ENCODE results near the gene ANKRD44. TPM values are rescaled to one million over a fixed set of nuclear protein-coding genes. Genes with fewer than 3 reads are reported as not detected.

Gene ANKRD44
- total RNA-seq, 2 experiments from 2014 or later: 210 to 249 TPM

DNA sequence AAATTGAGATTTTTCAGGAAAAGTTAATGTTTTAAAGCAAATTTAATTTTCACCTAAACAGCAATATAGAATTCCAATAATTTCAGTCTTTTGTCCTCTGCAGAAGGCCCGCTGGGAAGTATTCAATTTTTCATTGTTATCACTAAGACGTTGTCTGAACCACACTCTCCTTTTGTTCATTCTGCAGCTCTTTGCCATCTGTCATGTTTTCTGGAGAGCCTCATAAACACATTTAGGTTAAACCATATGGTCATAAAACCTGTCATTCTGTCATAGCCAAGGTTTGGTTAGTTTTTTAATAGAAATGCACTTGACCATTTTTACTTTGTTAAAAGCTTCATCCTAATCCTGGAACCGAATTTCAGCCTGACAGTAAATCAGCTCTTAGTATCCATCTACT lies 330.1 kb downstream of the ANKRD44 start:
- no peak overlapping the region for H3K27ac Mint-ChIP-seq
- H3K9me3 Mint-ChIP-seq (ENCODE audit: low read depth): peaks cover under 1% of the 10 kb centered on the region
- H3K4me3 Mint-ChIP-seq: no peak overlapping the region
- H3K4me1 Mint-ChIP-seq: no peaks in the 10 kb centered on the region
- ATAC-seq: no peak
- DNase-seq: no peak
- CTCF ChIA-PET: interaction anchor here (0.8 kb wide), 1 partner anchor 44 kb away, joined by 3 read pairs; no protein-coding TSS in a partner anchor
- H3K27me3 Mint-ChIP-seq: no peaks in the 10 kb centered on the region
- peaks cover 31% of the 10 kb centered on the region for H3K36me3 Mint-ChIP-seq

DNA sequence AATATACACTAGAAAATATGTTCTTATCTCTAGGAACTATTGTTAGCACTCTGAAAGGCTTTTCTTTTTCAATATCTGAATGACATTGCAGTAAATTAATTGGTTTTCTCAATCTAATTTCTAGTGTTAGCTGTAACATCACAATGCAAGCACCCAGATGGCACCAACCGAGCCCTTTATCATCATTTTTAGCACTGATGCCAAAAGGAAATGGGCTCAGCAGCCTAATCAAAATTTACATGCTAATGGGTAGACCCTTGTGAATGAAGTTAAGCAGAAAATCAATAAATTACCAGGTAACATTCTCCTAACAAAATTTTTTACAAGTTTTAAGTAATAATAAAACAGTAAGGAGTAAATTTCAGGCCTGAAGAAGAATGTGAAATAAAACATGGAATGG lies 330.6 kb downstream of the ANKRD44 start:
- no peak for ATAC-seq
- Mint-ChIP-seq H3K36me3 (peaks cover 29% of the 10 kb centered on the region), H3K27me3 (no peaks in the 10 kb centered on the region), H3K4me3 (no peak overlapping the region), H3K9me3 (ENCODE audit: low read depth) (no peaks in the 10 kb centered on the region), H3K27ac (no peak overlapping the region), H3K4me1 (peaks cover 3% of the 10 kb centered on the region)
- CTCF ChIA-PET: interaction anchor here (0.7 to 0.8 kb wide), 3 partner anchors 43 to 391 kb away, joined by 3 to 5 read pairs (median 3); no protein-coding TSS in a partner anchor
- no peak for DNase-seq

DNA sequence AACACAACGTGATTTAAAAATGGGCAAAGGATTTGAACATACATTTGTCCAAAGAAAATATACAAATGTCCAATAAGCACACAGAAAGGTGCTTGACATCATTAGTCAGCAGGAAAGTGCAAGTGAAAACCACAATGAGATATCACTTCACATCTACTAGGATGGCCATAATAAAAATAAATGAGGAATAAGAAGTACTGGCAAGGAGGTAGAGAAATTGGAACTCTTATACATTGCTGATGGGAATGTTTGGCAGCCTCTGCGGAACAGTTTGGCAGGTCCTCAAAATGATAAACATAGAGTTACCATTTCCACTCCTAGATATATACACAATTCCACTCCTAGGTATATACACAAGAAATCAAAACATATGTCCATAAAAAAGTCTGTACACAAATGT lies 333.1 kb downstream of the ANKRD44 start:
- Mint-ChIP-seq H3K36me3 (peaks cover 16% of the 10 kb centered on the region), H3K4me1 (peaks cover 8% of the 10 kb centered on the region), H3K27me3 (no peaks in the 10 kb centered on the region), H3K4me3 (no peak overlapping the region), H3K9me3 (ENCODE audit: low read depth) (no peaks in the 10 kb centered on the region), H3K27ac (no peak overlapping the region)
- ATAC-seq (no peak), DNase-seq (no peak)
- CTCF ChIA-PET: no interaction called here

DNA sequence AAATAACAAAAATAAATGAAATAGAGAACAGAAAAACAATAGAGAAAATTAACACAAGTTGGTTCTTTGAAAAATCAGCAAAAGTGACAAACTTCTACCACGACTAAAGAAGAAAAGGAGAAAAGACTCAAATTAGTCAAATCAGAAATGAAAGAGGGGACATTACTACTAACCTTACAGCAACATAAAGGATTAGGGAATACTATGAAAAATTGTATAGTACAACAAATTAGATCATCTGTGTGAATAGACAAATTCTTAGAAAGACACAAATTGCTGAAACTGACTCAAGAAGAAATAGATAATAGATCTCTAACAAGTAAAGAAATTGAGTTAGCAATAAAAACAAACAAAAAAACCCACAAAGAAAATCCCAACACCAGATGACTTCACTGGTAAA lies 335.6 kb downstream of the ANKRD44 start:
- Mint-ChIP-seq H3K4me3 (no peak overlapping the region), H3K9me3 (ENCODE audit: low read depth) (no peaks in the 10 kb centered on the region), H3K4me1 (peaks cover 18% of the 10 kb centered on the region), H3K27me3 (no peaks in the 10 kb centered on the region), H3K36me3 (peaks cover 13% of the 10 kb centered on the region), H3K27ac (no peak overlapping the region)
- no peak for DNase-seq
- CTCF ChIA-PET: no interaction called here
- no peak for ATAC-seq

DNA sequence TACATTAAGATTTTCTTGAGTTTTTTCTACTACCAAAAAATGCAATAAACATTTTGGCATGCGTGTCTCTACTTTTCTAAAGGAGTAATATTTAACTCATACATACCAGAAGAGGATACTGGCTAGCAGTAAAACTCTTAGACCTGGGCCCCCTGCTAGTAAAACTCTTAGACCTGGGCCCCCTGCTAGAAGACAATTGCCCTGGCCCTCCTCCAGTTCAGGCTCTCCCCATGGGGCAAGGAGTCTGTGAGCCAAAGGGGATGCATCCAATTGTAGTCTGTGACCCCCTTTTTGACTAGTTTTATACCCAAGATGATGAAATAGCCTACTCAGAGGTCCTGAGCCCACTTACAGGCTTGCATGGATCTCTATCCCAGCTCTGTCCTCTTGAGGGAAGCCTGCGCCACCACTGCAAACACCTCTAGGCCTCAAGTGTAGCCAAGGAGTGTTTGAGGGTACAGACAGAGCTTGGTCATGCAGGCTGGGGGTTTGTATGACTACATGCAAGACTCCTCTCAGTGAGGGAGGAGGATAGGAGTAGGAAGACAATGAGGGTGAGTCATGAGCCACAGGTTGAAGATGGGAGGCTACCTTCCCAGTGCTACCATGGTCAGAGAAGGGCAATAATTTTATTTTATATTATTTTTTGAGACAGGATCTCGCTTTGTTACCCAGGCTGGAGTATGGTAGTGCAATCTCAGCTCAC lies 338.9 kb downstream of the ANKRD44 start:
- H3K36me3 Mint-ChIP-seq: peaks cover 14% of the 10 kb centered on the region
- H3K27me3 Mint-ChIP-seq: no peaks in the 10 kb centered on the region
- no peak overlapping the region for H3K4me3 Mint-ChIP-seq
- H3K4me1 Mint-ChIP-seq: peaks cover 21% of the 10 kb centered on the region
- DNase-seq (no peak), ATAC-seq (peak; percentile 78)
- no peak overlapping the region for H3K27ac Mint-ChIP-seq
- H3K9me3 Mint-ChIP-seq (ENCODE audit: low read depth): peaks cover 4% of the 10 kb centered on the region
- CTCF ChIA-PET: no interaction called here

DNA sequence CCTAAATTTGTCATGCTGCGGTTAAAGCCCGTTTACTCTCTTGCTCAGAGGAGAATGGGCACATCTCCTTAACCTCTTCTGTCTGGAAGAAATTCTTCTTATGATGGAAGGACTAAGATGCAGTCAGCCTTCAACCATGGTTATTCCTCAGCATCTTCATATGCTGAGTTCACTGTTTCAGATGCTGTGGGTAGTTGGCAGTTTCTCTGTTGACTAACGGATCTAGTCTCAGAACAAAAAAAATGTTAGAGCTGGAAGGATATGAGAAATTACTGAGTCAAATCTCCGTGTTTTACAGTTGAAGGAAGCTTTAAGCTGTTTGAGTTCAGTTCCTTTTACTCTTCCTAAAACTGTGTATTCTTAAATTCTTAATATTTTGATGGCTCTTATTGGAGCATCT lies 340.5 kb downstream of the ANKRD44 start:
- CTCF ChIA-PET: interaction anchor here (1.0 kb wide), 1 partner anchor 463 kb away, joined by 3 read pairs; no protein-coding TSS in a partner anchor
- peaks cover 4% of the 10 kb centered on the region for H3K9me3 Mint-ChIP-seq (ENCODE audit: low read depth)
- H3K4me3 Mint-ChIP-seq: no peak overlapping the region
- ATAC-seq (peak; percentile 49), DNase-seq (no peak)
- H3K36me3 Mint-ChIP-seq: peaks cover 9% of the 10 kb centered on the region
- H3K27me3 Mint-ChIP-seq: no peaks in the 10 kb centered on the region
- peaks cover 19% of the 10 kb centered on the region for H3K4me1 Mint-ChIP-seq
- no peak overlapping the region for H3K27ac Mint-ChIP-seq

DNA sequence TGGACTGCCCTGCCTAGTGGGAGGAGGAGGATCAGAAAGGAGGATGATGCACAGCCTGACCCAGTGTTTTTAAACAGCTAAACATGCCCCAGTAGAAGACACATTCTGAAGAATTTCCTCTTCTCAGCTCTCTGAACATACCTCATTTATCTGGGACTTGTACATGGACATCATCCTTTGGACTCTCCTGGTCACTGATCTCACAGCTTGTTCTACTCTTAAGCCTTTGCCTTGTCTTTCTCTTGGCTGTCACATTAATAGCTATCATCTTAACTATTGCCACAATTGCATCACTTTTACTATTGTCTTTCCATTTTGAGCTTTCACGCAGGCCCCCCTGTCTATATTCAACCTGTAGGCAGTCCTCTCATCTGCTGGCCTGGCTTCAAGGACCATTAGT lies 342.1 kb downstream of the ANKRD44 start:
- Mint-ChIP-seq H3K4me3 (no peak overlapping the region), H3K36me3 (peaks cover 8% of the 10 kb centered on the region), H3K4me1 (peaks cover 16% of the 10 kb centered on the region), H3K27ac (no peak overlapping the region), H3K27me3 (no peaks in the 10 kb centered on the region), H3K9me3 (ENCODE audit: low read depth) (peaks cover 4% of the 10 kb centered on the region)
- ATAC-seq (no peak), DNase-seq (no peak)
- CTCF ChIA-PET: interaction anchor here (1.5 kb wide), 1 partner anchor 22 kb away, joined by 3 read pairs; no protein-coding TSS in a partner anchor

DNA sequence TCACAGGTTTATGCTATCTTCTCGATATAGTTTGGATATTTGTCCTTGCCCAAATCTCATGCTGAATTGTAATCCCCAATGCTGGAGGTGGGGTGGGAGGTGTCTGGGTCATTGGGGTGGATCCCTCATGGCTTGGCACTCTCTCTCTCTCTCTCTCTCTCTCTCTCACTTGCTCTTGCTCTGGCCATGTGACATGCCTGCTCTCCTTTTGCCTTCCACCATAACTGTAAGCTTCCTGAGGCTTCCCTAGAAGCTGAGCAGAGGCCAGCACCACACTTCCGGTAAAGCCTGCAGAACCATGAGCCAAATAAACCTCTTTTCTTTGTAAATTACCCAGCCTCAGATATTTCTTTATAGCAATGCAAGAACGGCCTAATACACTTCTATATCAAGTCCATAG lies 342.8 kb downstream of the ANKRD44 start:
- H3K36me3 Mint-ChIP-seq: peaks cover 12% of the 10 kb centered on the region
- CTCF ChIA-PET: interaction anchor here (1.5 kb wide), 1 partner anchor 22 kb away, joined by 3 read pairs; no protein-coding TSS in a partner anchor

DNA sequence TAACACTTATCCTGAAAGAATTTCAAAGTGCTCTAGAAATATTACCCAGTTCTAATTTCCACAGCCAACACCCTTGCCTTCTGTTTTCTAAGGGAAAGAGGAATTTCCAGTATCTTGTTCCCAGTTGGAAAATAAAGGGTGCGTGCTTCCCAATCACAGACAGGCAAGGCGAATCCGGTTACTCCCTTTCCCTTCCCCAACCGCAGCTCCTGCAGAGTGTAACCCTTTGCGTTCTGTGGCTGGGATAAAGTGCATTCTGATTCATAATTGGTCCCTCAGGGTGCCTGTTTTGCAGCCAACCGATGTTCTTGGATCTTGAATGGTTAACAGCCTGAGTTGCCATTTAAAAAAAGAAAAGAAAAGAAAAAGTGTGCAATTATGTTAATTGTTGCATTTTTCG lies 343.5 kb downstream of the ANKRD44 start:
- Mint-ChIP-seq H3K4me1 (peaks cover 26% of the 10 kb centered on the region), H3K27ac (no peak overlapping the region), H3K36me3 (peaks cover 12% of the 10 kb centered on the region), H3K27me3 (no peaks in the 10 kb centered on the region), H3K9me3 (ENCODE audit: low read depth) (peaks cover 4% of the 10 kb centered on the region), H3K4me3 (no peak overlapping the region)
- CTCF ChIA-PET: interaction anchor here (1.5 kb wide), 1 partner anchor 23 kb away, joined by 3 read pairs; no protein-coding TSS in a partner anchor
- no peak for ATAC-seq
- DNase-seq: no peak

More for the DNA sequence above, 342.8 kb downstream of the ANKRD44 start:
- no peak overlapping the region for H3K4me3 Mint-ChIP-seq
- peaks cover 21% of the 10 kb centered on the region for H3K4me1 Mint-ChIP-seq
- H3K9me3 Mint-ChIP-seq (ENCODE audit: low read depth): peaks cover 4% of the 10 kb centered on the region
- no peak overlapping the region for H3K27ac Mint-ChIP-seq
- ATAC-seq (no peak), DNase-seq (no peak)
- no peaks in the 10 kb centered on the region for H3K27me3 Mint-ChIP-seq

DNA sequence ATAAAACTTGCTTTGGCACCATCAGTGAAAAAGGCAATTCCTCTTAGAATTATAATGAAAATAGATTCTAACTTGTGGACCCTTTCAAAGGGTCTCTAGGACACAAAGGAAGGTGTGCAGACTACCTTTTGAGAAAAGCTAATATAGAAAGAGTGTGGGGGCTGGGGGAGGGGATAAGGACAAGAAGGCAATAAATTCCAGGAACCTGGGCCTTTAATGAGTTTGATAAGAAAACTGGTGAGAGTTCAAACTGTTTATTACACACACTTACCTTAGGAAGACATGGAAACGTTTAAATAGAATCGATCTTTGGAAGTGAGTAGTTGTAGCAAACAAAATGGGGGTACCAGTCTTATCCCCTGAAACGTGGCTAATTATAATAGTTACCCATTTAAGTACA lies 344.5 kb downstream of the ANKRD44 start:
- no peak overlapping the region for H3K4me3 Mint-ChIP-seq
- no peak overlapping the region for H3K27ac Mint-ChIP-seq
- CTCF ChIA-PET: no interaction called here

DNA sequence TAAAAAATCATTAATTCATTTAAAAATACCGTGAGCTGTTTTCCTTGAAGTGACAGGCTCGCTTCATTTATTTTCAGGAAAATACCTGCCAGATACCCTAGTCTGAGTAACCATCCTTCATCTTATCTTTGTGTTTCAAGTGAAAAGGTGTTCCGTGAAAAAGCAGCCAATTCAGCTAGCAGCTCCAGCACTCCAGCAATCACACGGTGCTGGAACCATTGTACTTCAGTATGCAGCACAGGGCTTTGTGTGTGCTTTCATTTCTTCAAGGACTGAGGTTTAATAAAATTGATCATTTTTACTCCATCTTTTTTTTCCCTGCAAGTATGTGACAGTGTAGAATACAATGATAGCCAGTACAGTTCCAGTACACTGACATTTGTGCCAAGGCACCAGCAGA lies 344.9 kb downstream of the ANKRD44 start:
- Mint-ChIP-seq H3K9me3 (ENCODE audit: low read depth) (peaks cover 4% of the 10 kb centered on the region), H3K27ac (no peak overlapping the region), H3K36me3 (peaks cover 15% of the 10 kb centered on the region), H3K4me3 (no peak overlapping the region), H3K27me3 (no peaks in the 10 kb centered on the region), H3K4me1 (peaks cover 34% of the 10 kb centered on the region)
- CTCF ChIA-PET: no interaction called here
- no peak for DNase-seq
- ATAC-seq: no peak

More for the DNA sequence above, 344.5 kb downstream of the ANKRD44 start:
- peaks cover 4% of the 10 kb centered on the region for H3K9me3 Mint-ChIP-seq (ENCODE audit: low read depth)
- ATAC-seq (no peak), DNase-seq (no peak)
- peaks cover 33% of the 10 kb centered on the region for H3K4me1 Mint-ChIP-seq
- no peaks in the 10 kb centered on the region for H3K27me3 Mint-ChIP-seq
- peaks cover 14% of the 10 kb centered on the region for H3K36me3 Mint-ChIP-seq

DNA sequence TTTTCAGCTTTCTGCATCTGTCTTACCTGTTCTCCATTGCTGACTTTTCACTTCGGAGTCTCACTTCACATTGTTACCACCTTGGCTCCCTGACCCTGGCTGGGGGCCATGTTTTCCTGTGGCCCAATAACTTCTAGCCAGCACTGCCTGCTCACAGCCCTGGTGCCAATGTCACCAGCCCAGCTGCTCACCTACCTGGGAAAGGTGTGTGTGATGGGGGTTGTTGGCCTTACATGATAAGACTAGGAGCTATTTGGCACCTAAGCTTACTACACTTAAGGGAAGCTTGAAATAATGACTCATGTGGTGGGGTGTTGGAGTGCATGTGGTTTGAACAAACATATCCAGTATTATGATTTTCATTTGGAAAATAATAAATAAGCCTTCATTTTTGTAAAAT lies 346.6 kb downstream of the ANKRD44 start:
- no peak for ATAC-seq
- Mint-ChIP-seq H3K4me3 (no peak overlapping the region), H3K4me1 (peaks cover 28% of the 10 kb centered on the region), H3K27ac (no peak overlapping the region), H3K36me3 (peaks cover 25% of the 10 kb centered on the region), H3K9me3 (ENCODE audit: low read depth) (peaks cover 7% of the 10 kb centered on the region), H3K27me3 (no peaks in the 10 kb centered on the region)
- no peak for DNase-seq
- CTCF ChIA-PET: no interaction called here

DNA sequence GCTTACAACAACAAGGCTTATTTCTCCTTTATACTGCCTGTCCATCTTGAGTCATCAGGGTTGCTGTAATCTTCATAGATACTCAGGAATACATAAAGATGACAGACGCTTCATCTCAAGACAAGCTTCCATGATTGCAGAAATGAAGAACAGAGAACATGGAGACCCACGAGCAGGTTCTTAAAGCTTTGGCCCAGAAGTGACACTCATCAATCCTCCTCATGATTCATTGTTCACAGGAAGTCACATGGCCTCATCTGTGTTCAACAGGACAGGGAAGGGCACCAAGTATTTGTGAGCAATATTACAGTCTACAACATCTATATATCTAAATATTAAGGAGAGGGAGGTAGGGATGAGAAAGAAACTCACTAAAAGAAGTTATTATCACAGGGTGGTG lies 347.5 kb downstream of the ANKRD44 start:
- H3K9me3 Mint-ChIP-seq (ENCODE audit: low read depth): peaks cover 7% of the 10 kb centered on the region
- CTCF ChIA-PET: interaction anchor here (1.1 to 1.4 kb wide), 2 partner anchors 37 to 47 kb away, joined by 3 to 4 read pairs; no protein-coding TSS in a partner anchor
- H3K27me3 Mint-ChIP-seq: no peaks in the 10 kb centered on the region
- DNase-seq: no peak
- H3K4me3 Mint-ChIP-seq: peak overlapping the region; percentile 19
- peaks cover 29% of the 10 kb centered on the region for H3K36me3 Mint-ChIP-seq
- ATAC-seq: peak; percentile 48
- H3K27ac Mint-ChIP-seq: peak overlapping the region; percentile 22
- peaks cover 28% of the 10 kb centered on the region for H3K4me1 Mint-ChIP-seq

DNA sequence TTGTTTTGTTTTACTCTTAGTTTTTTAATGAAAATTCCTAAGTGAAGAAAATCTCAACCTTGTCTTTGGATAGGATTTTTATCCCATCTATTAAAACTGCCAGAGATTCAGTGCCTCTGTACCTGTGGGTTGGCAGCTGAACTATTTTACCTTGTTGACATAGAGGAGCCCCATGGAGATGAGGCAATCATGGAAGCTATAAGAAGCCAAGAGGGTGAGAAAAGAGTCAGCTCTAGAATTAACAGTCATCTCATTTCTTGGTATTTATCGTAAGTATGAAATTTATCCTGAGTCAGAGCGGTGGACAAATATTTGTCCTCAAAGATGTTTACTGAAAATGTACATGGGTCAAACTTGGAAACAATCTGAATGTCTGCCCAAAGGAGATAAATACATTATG lies 348.3 kb downstream of the ANKRD44 start:
- H3K4me3 Mint-ChIP-seq: no peak overlapping the region
- peaks cover 25% of the 10 kb centered on the region for H3K36me3 Mint-ChIP-seq
- H3K27me3 Mint-ChIP-seq: no peaks in the 10 kb centered on the region
- H3K4me1 Mint-ChIP-seq: peaks cover 28% of the 10 kb centered on the region
- peaks cover 3% of the 10 kb centered on the region for H3K9me3 Mint-ChIP-seq (ENCODE audit: low read depth)
- peak overlapping the region; percentile 65 for H3K27ac Mint-ChIP-seq
- DNase-seq (no peak), ATAC-seq (peak; percentile 70)
- CTCF ChIA-PET: interaction anchor here (1.1 to 1.4 kb wide), 2 partner anchors 37 to 47 kb away, joined by 3 to 4 read pairs; no protein-coding TSS in a partner anchor

All from activated CD8-positive, alpha-beta memory T cell treated with anti-CD3 and anti-CD28 coated beads, Interleukin-2, amount 10 ng/mL, durations not matched to agents 7 days and 5 days (primary cell).